Adrenal gland (tissue), 12 donors: ENCODE results near the gene TFPI2. TPM values are rescaled to one million over a fixed set of nuclear protein-coding genes. Genes with fewer than 3 reads are reported as not detected.
"Not testable (repeated sequence)": the region's sequence is repeated elsewhere in the genome, so short reads cannot be mapped to it uniquely, and the experiment has no call there.

ENCODE experiments used
- DNase-seq, 7 donors: peaks; one replicate each; pipeline ENCODE4 v3.0.0-alpha.2; 2019 to 2020
- H3K27ac ChIP-seq, 5 donors: fragments of 200-600 bp; sonication (generic) in 4 of 5; 1 replicate in 3 of 5; 2 replicates in 2 of 5; pipeline versions ENCODE4 v1.5.1 to v1.8.0; 2016 to 2020; ENCODE audit warnings: mild to moderate bottlenecking in 1 of 5
- H3K27me3 ChIP-seq: fragments of 200-600 bp; 2 replicates; pipeline ENCODE4 v1.8.0; 2021
- H3K36me3 ChIP-seq, 2 donors: fragments of 200-600 bp; replicated peaks in 1 of 2; 1 replicate in 1 of 2; 2 replicates in 1 of 2; pipeline versions ENCODE4 v1.5.1 to v1.8.0; 2018 to 2022
- H3K4me1 ChIP-seq, 2 donors: fragments of 200-600 bp; replicated peaks in 1 of 2; 1 replicate in 1 of 2; 2 replicates in 1 of 2; pipeline versions ENCODE4 v1.5.1 to v1.8.0; 2018 to 2021
- H3K4me3 ChIP-seq, 4 donors: fragments of 200-600 bp; sonication (generic) in 3 of 4; one replicate each; pipeline ENCODE4 v1.5.1; 2016 to 2018
- H3K9me3 ChIP-seq, 3 donors: fragments of 200-600 bp; sonication (generic) in 1 of 3; replicated peaks in 1 of 3; 1 replicate in 2 of 3; 2 replicates in 1 of 3; pipeline versions ENCODE4 v1.5.1 to v1.8.0; 2016 to 2021
- CTCF ChIP-seq, 6 experiments: fragments of 450-650 bp in 4 of 6; fragments of 200-600 bp in 2 of 6; sonication (generic) in 1 of 6; IDR thresholded peaks; 1 replicate in 5 of 6; 2 replicates in 1 of 6; pipeline versions ENCODE4 v1.5.1 to v1.8.0; 2016 to 2021; ENCODE audit warnings: antibody characterized with exemption in 6 of 6, mild to moderate bottlenecking in 2 of 6, moderate library complexity in 1 of 6
- POLR2A ChIP-seq, 2 donors: fragments of 450-650 bp; IDR thresholded peaks; one replicate each; pipeline ENCODE4 v1.6.1; 2017; ENCODE audit warnings: antibody characterized with exemption in 2 of 2, mild to moderate bottlenecking in 2 of 2, moderate library complexity in 1 of 2
- WGBS, 4 donors: extraction: QIAGEN DNeasy Blood & Tissue Kit in 2 of 4; methylation state at CpG; one replicate each; pipeline versions ENCODE4 v1.1.5 to v1.1.7; 2013 to 2017; 5-methylcytosine and 5-hydroxymethylcytosine counted together
- intact Hi-C, 2 donors: fragments of 100-400 bp; cut with DNase I; formaldehyde crosslinking; loops; one replicate each; pipeline versions ENCODE4 v1.14.1 to v1.15.0; 2022 to 2023
- polyA plus RNA-seq, 3 donors: library from polyadenylated mRNA; stranded (reverse); fragments of 200-250 nt in 2 of 3; fragments of 350-450 nt in 1 of 3; fragmentation: Illumina TruSeq in 1 of 3; extraction: RNeasy Lipid Tissue Mini Kit (QIAGEN cat#74804) in 1 of 3; gene quantifications; one replicate each; pipeline ENCODE4 v1.2.3, GENCODE V29; 2013 to 2014
- total RNA-seq, 9 donors: library from RNA; depleted of rRNA in 4 of 9; stranded (reverse); fragments of >200 nt in 4 of 9; fragments of 120-200 nt in 1 of 9; fragmentation: NEBNext Ultra II Directional in 1 of 9; extraction: Animal tissue kit (Norgen Biotek cat#: 25700) in 1 of 9; gene quantifications; one replicate each; pipeline versions ENCODE4 v1.1.0 to v1.2.4, GENCODE V29; 2013 to 2023
- donor health status: healthy with polysubstance abuse.
- donor health status: Bipolar disorder and iron deficiency.
- donor health status: DM: yes; HTN: yes; CAD: no.
- donor health status: DM: no; HTN: no; CAD: no.
- donor health status: DM: no; HTN: no; CAD: no.
- donor health status: DM: yes; HTN: yes; CAD: no.

TFPI2 gene
- total and polyA plus RNA-seq, 12 donors: 7.4 to 87.8 (median 24.0) TPM

GRCh38 chr7:93914581-93915066 lies 24.1 kb upstream of the TFPI2 start:
- Histone ChIP-seq H3K36me3 (no peaks in the 10 kb centered on the region), H3K27me3 (no peaks in the 10 kb centered on the region), H3K4me3 (no peak overlapping the region), H3K4me1 (peaks cover 0 to 5% of the 10 kb centered on the region in 2 donors), H3K27ac (peak overlapping the region in 2 of 5 donors; percentile 1 to 68), H3K9me3 (no peaks in the 10 kb centered on the region)
- WGBS, 4 donors: 22 to 30% (median 25%) methylated on average over 7 of the region's 7 CpGs
- intact Hi-C loops: no loop called here
- TF ChIP-seq POLR2A (IDR thresholded peaks at IDR 0.05): no peak
- no peak for TF ChIP-seq CTCF (IDR thresholded peaks at IDR 0.05)
- DNase-seq: peak in 1 of 7 donors; percentile 16

GRCh38 chr7:93913197-93913596 lies 22.6 kb upstream of the TFPI2 start:
- Histone ChIP-seq H3K27me3 (no peaks in the 10 kb centered on the region), H3K4me1 (peaks cover 0 to 5% of the 10 kb centered on the region in 2 donors), H3K9me3 (no peaks in the 10 kb centered on the region), H3K4me3 (no peak overlapping the region), H3K27ac (no peak overlapping the region), H3K36me3 (no peaks in the 10 kb centered on the region)
- intact Hi-C loops: no loop called here
- no peak for DNase-seq
- TF ChIP-seq CTCF (IDR thresholded peaks at IDR 0.05): no peak
- TF ChIP-seq POLR2A (IDR thresholded peaks at IDR 0.05): no peak

- H3K27ac ChIP-seq, H3K27me3 ChIP-seq, H3K36me3 ChIP-seq, H3K4me1 ChIP-seq, H3K9me3 ChIP-seq, intact Hi-C loops, DNase-seq, H3K4me3 ChIP-seq: not testable (repeated sequence)
Observed at GRCh38 chr7:93911661-93912060, 21.1 kb upstream of the TFPI2 start.

- H3K4me3 ChIP-seq, H3K9me3 ChIP-seq, H3K27ac ChIP-seq, H3K4me1 ChIP-seq, H3K36me3 ChIP-seq, DNase-seq, H3K27me3 ChIP-seq, intact Hi-C loops: not testable (repeated sequence)
- WGBS, 4 donors: 49 to 81% (median 74%) methylated on average over 2 to 3 of the region's 3 CpGs
Observed at GRCh38 chr7:93911242-93911641, 20.7 kb upstream of the TFPI2 start.

- no peaks in the 10 kb centered on the region for H3K9me3 ChIP-seq
- H3K27me3 ChIP-seq: no peaks in the 10 kb centered on the region
- TF ChIP-seq POLR2A (IDR thresholded peaks at IDR 0.05) (no peak), CTCF (IDR thresholded peaks at IDR 0.05) (no peak)
- WGBS, 4 donors: 8 to 18% (median 14%) methylated on average over 3 of the region's 3 CpGs
- no peak overlapping the region for H3K27ac ChIP-seq
- intact Hi-C loops: no loop called here
- no peaks in the 10 kb centered on the region for H3K36me3 ChIP-seq
- DNase-seq: peak; percentile 30 to 76 (median 51)
- H3K4me1 ChIP-seq: peaks cover 0 to 5% of the 10 kb centered on the region in 2 donors
- no peak overlapping the region for H3K4me3 ChIP-seq
Observed at GRCh38 chr7:93910076-93910994, 19.8 kb upstream of the TFPI2 start.
